Gastrocnemius medialis (tissue), 4 donors: ENCODE data around the gene OR2B2.

Experiments
- CTCF ChIP-seq, 5 experiments: fragments of 450-650 bp in 3 of 5; fragments of 200-600 bp in 2 of 5; sonication (generic) in 2 of 5; IDR thresholded peaks in 4 of 5; conservative IDR thresholded peaks in 1 of 5; 1 replicate in 4 of 5; 2 replicates in 1 of 5; pipeline ENCODE4 v1.5.1; 2016 to 2019; ENCODE audit warnings: antibody characterized with exemption in 5 of 5, mild to moderate bottlenecking in 3 of 5, moderate library complexity in 3 of 5
- POLR2A ChIP-seq, 2 donors: fragments of 450-650 bp; IDR thresholded peaks; one replicate each; pipeline ENCODE4 v1.6.1; 2017; ENCODE audit warnings: antibody characterized with exemption in 2 of 2, mild to moderate bottlenecking in 2 of 2, moderate library complexity in 2 of 2

- TF ChIP-seq POLR2A (IDR thresholded peaks at IDR 0.05) (no peak), CTCF (IDR thresholded peaks at IDR 0.05 in 4 of 5, conservative IDR thresholded peaks at IDR 0.05 in 1 of 5) (peak; percentile 61 to 86 (median 76))
These were observed 17.1 kb downstream of the OR2B2 start for GRCh38 chr6:27894839-27895762.
